K562 (cell line): ENCODE measurements around the gene DOCK4. TPM values are rescaled to one million over a fixed set of nuclear protein-coding genes. Genes with fewer than 3 reads are reported as not detected.

ENCODE experiments used
- ATAC-seq: fragments of 200-7000 bp; cut with Tn5 transposase; 3 replicates; pipeline ENCODE4 v1.9.1; 2020; ENCODE audit warnings: moderate library complexity
- BruUV-seq: library from RNA; stranded (reverse); fragments of 400-500 nt; replicated peaks from 2 replicates; lab custom pipeline; 2021; lab: Mats Ljungman, UMichigan
- CTCF ChIA-PET: fragments of 300-600 bp; formaldehyde crosslinking; extraction: SDS; loops from one replicate; lab custom pipeline; 2021; ENCODE audit warnings: low intra/inter-chr PET ratio; lab: Yijun Ruan, JAX
- POLR2A ChIA-PET: fragments of 300-600, 350-650 bp; sonication (Branson Sonifier 250); formaldehyde crosslinking; extraction: SDS; loops from one replicate; lab custom pipeline; 2021; ENCODE audit warnings: antibody characterized with exemption, inconsistent platforms; lab: Yijun Ruan, JAX
- DNase-seq, 4 experiments: peaks; one replicate each; pipeline versions ENCODE4 v3.0.0 to v3.0.0-alpha.2; 2011 to 2018; ENCODE audit warnings: low spot score in 3 of 4, mixed read lengths in 3 of 4; ENCODE audit errors: extremely low read depth in 1 of 4
- FAIRE-seq: peaks from 2 replicates; lab custom pipeline; 2011; peaks lifted over from hg19 to GRCh38; lab: Jason Lieb, UNC
- H2AFZ ChIP-seq: 2 replicates; pipeline ENCODE4 v1.6.0; 2011; ENCODE audit warnings: low read depth, low read length, control low read depth, inconsistent platforms
- H3K27ac ChIP-seq: fragments of 200-600 bp; 3 replicates; pipeline ENCODE4 v1.8.0; 2011; ENCODE audit warnings: low read depth, mild to moderate bottlenecking, control low read depth, inconsistent platforms, low read length, moderate library complexity, mixed read lengths; ENCODE audit errors: extremely low read depth
- H3K27me3 ChIP-seq, 2 experiments: fragments of 300-600 bp in 1 of 2; 2 replicates in 1 of 2; 3 replicates in 1 of 2; pipeline versions ENCODE4 v1.6.0 to v1.8.0; 2011; ENCODE audit warnings: inconsistent platforms in 2 of 2, low read length in 2 of 2, mild to moderate bottlenecking in 1 of 2, mixed read lengths in 1 of 2, moderate library complexity in 1 of 2; ENCODE audit not compliant: control insufficient read depth in 2 of 2, insufficient read depth in 2 of 2
- H3K36me3 ChIP-seq: fragments of 300-600 bp; 3 replicates; pipeline ENCODE4 v1.8.0; 2011; ENCODE audit warnings: mild to moderate bottlenecking, low read length, inconsistent platforms; ENCODE audit not compliant: control insufficient read depth, insufficient read depth
- H3K4me1 ChIP-seq, 2 experiments: fragments of 200-600 bp in 1 of 2; replicated peaks in 1 of 2; 2 replicates in 1 of 2; 3 replicates in 1 of 2; pipeline versions ENCODE4 v1.5.1 to v1.8.0; 2011; ENCODE audit warnings: inconsistent platforms in 2 of 2, low read length in 2 of 2, mild to moderate bottlenecking in 1 of 2, mixed read lengths in 1 of 2, moderate library complexity in 1 of 2; ENCODE audit not compliant: control insufficient read depth in 2 of 2, insufficient read depth in 2 of 2
- H3K4me2 ChIP-seq: 2 replicates; pipeline ENCODE4 v1.6.1; 2011; ENCODE audit warnings: low read length, control low read depth, inconsistent platforms, mixed read lengths; ENCODE audit not compliant: insufficient read depth
- H3K4me3 ChIP-seq: fragments of 200-600 bp; sonication (generic), shearing (Covaris generic); 2 replicates; pipeline ENCODE4 v1.5.1; 2016; ENCODE audit warnings: control low read depth, inconsistent platforms
- H3K79me2 ChIP-seq: fragments of 200-600 bp; 3 replicates; pipeline ENCODE4 v1.8.0; 2011; ENCODE audit warnings: low read length, inconsistent platforms; ENCODE audit not compliant: control insufficient read depth, insufficient read depth
- H3K9ac ChIP-seq, 2 experiments: 2 replicates each; pipeline versions ENCODE4 v1.6.0 to v1.6.1; 2011; ENCODE audit warnings: low read depth in 2 of 2, low read length in 2 of 2, control low read depth in 1 of 2, inconsistent platforms in 1 of 2, mild to moderate bottlenecking in 1 of 2, mixed read lengths in 1 of 2; ENCODE audit not compliant: insufficient read depth in 1 of 2
- H3K9me1 ChIP-seq: one replicate; pipeline ENCODE4 v1.6.0; 2011; ENCODE audit warnings: inconsistent platforms, mild to moderate bottlenecking, low read length, moderate library complexity; ENCODE audit not compliant: control insufficient read depth, insufficient read depth
- H3K9me3 ChIP-seq: replicated peaks from 2 replicates; pipeline ENCODE4 v1.5.1; 2011; ENCODE audit warnings: low read depth, low read length, inconsistent platforms; ENCODE audit not compliant: control insufficient read depth, insufficient read depth
- H4K20me1 ChIP-seq: replicated peaks from 2 replicates; pipeline ENCODE4 v1.6.1; 2011; ENCODE audit warnings: low read length, inconsistent platforms, mixed read lengths; ENCODE audit not compliant: control insufficient read depth, insufficient read depth
- TFAP4 ChIP-seq: sonication (generic); formaldehyde crosslinking; IDR thresholded peaks from 2 replicates; pipeline ENCODE4 v1.8.0; 2022; ENCODE audit warnings: missing genetic modification reagents, mild to moderate bottlenecking, moderate library complexity, borderline replicate concordance
- YBX1 ChIP-seq: fragments of 450-650 bp; IDR thresholded peaks from 2 replicates; pipeline ENCODE4 v1.7.1; 2016; ENCODE audit warnings: mild to moderate bottlenecking
- WGBS: fragments of 100-300 bp; shearing (Covaris generic); methylation state at CpG from one replicate; pipeline ENCODE4 v1.1.6; 2016; ENCODE audit warnings: low coverage, mixed read lengths; ENCODE audit not compliant: insufficient coverage; ENCODE audit errors: missing lambda C conversion rate; 5-methylcytosine and 5-hydroxymethylcytosine counted together
- in situ Hi-C: fragments of 300-500 bp; cut with MboI; formaldehyde crosslinking; loops from 4 replicates; pipeline ENCODE4 v1.15.0; 2018; ENCODE audit warnings: inconsistent platforms, mixed read lengths
- intact Hi-C: fragments of 100-400 bp; cut with micrococcal nuclease; formaldehyde crosslinking; loops from 2 replicates; pipeline ENCODE4 v1.14.2; 2022
- polyA plus RNA-seq, 8 experiments: library from polyadenylated mRNA; depleted of rRNA in 4 of 8; stranded (reverse) in 5 of 8; unstranded in 3 of 8; fragments of >200 nt; fragmentation: Nextera tagmentation in 2 of 8; fragmentation: Illumina TruSeq in 1 of 8; extraction: Ambion mirVana in 2 of 8; extraction: Trizol in 1 of 8; gene quantifications; 2 replicates each; pipeline versions ENCODE4 v1.2.1 to v1.2.3, GENCODE V29; 2011 to 2014; ENCODE audit warnings: inconsistent platforms in 1 of 8, missing spikeins in 1 of 8
- total RNA-seq, 7 experiments: library from RNA; depleted of rRNA in 6 of 7; stranded (reverse); fragments of >200 nt in 6 of 7; fragmentation: Illumina TruSeq in 2 of 7; extraction: Trizol in 2 of 7; gene quantifications; 2 replicates each; pipeline versions ENCODE4 v1.2.1 to v1.2.3, GENCODE V29; 2011 to 2021; ENCODE audit warnings: low replicate concordance in 1 of 7

DOCK4 gene
- total and polyA plus RNA-seq, 9 of the 15 experiments (the other 6 are each of a cell fraction or from before 2014, with no cell fraction given), result 0.42 to 5.7 (median 2.3) TPM

GRCh38 chr7:112067200-112067599 is 139.0 kb downstream of the DOCK4 start:
- in situ Hi-C loops (no loop called here), intact Hi-C loops (no loop called here)
- Histone ChIP-seq H3K27me3 (no peaks in the 10 kb centered on the region; a peak in 1 of 5 replicates), H3K36me3 (no peaks in the 10 kb centered on the region), H4K20me1 (no peaks in the 10 kb centered on the region), H3K79me2 (no peaks in the 10 kb centered on the region), H3K4me2 (no peak overlapping the region), H3K4me1 (no peaks in the 10 kb centered on the region), H3K9me3 (no peaks in the 10 kb centered on the region), H3K9me1 (no peaks in the 10 kb centered on the region), H3K9ac (no peak overlapping the region), H3K27ac (no peak overlapping the region), H3K4me3 (no peak overlapping the region), H2AFZ (no peak overlapping the region)
- ChIA-PET POLR2A (no interaction called here), CTCF (no interaction called here)
- TF ChIP-seq TFAP4 (CRISPR knock-in tag), result no peak
- WGBS, result 0% methylated on average over 2 of the region's 2 CpGs
- ATAC-seq, result no peak
- BruUV-seq, result no TSS peak
- no peak for FAIRE-seq
- no peak for DNase-seq

DNA sequence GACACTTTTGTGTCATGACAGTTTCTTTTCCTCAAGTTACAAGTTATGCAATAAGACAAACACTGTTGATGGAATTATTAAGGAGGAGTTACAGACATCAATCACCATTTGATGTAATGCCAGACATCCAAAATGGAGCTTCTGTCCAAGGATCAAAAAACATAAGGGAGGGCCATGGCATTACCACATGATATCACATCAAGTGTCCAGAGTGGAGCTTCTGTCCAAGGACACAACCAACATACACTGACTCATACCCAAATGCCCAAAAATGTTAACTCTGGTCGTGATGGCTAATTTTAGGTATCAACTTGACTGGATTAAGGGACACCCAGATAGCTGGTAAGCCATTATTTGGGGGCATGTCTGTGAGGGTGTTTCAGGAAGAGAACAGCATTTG is 140.4 kb downstream of the DOCK4 start:
- Histone ChIP-seq H3K9ac (no peak overlapping the region), H3K9me3 (no peaks in the 10 kb centered on the region), H3K27me3 (peaks cover 0 to 5% of the 10 kb centered on the region in 2 experiments; a peak in 2 of 5 replicates), H2AFZ (no peak overlapping the region), H3K4me3 (no peak overlapping the region), H3K4me1 (no peaks in the 10 kb centered on the region), H3K4me2 (no peak overlapping the region), H4K20me1 (no peaks in the 10 kb centered on the region), H3K9me1 (no peaks in the 10 kb centered on the region), H3K36me3 (no peaks in the 10 kb centered on the region), H3K27ac (no peak overlapping the region), H3K79me2 (no peaks in the 10 kb centered on the region)
- FAIRE-seq (no peak), ATAC-seq (no peak), DNase-seq (no peak)
- in situ Hi-C loops, result no loop called here
- BruUV-seq, result no TSS peak
- CTCF ChIA-PET, result no interaction called here
- intact Hi-C loops, result no loop called here
- POLR2A ChIA-PET, result interaction anchor here (0.5 to 1.1 kb wide), 3 partner anchors 9 to 109 kb away, joined by 3 to 4 read pairs (median 3); no protein-coding TSS in a partner anchor
- 0% methylated on average over 1 of the region's 1 CpG for WGBS
- TF ChIP-seq YBX1, result no peak
